BLaER1 (cell line): ENCODE results near the gene DGLUCY.
"Not testable (repeated sequence)": the region's sequence is repeated elsewhere in the genome, so short reads cannot be mapped to it uniquely, and the experiment has no call there.

Experiments
- H3K27ac ChIP-seq: shearing (Covaris generic); formaldehyde crosslinking; 2 replicates; pipeline ENCODE4 v1.8.1; 2022
- H3K27me3 ChIP-seq: shearing (Covaris generic); formaldehyde crosslinking; 2 replicates; pipeline ENCODE4 v1.8.1; 2022
- H3K36me3 ChIP-seq: shearing (Covaris generic); formaldehyde crosslinking; 2 replicates; pipeline ENCODE4 v1.8.1; 2022
- H3K4me1 ChIP-seq: shearing (Covaris generic); formaldehyde crosslinking; 2 replicates; pipeline ENCODE4 v1.8.1; 2022
- H3K4me2 ChIP-seq: shearing (Covaris generic); formaldehyde crosslinking; 2 replicates; pipeline ENCODE4 v1.8.1; 2022
- H3K4me3 ChIP-seq: shearing (Covaris generic); formaldehyde crosslinking; 2 replicates; pipeline ENCODE4 v1.8.1; 2022
- H3K9ac ChIP-seq: shearing (Covaris generic); formaldehyde crosslinking; 2 replicates; pipeline ENCODE4 v1.8.1; 2022
- H3K9me3 ChIP-seq: shearing (Covaris generic); formaldehyde crosslinking; 2 replicates; pipeline ENCODE4 v1.8.1; 2022
- H4K20me1 ChIP-seq: shearing (Covaris generic); formaldehyde crosslinking; 2 replicates; pipeline ENCODE4 v1.8.1; 2022
- Cebpa-rat ChIP-seq: shearing (Covaris generic); IDR thresholded peaks from 2 replicates; pipeline ENCODE4 v1.8.1; 2022

DGLUCY gene

DNA sequence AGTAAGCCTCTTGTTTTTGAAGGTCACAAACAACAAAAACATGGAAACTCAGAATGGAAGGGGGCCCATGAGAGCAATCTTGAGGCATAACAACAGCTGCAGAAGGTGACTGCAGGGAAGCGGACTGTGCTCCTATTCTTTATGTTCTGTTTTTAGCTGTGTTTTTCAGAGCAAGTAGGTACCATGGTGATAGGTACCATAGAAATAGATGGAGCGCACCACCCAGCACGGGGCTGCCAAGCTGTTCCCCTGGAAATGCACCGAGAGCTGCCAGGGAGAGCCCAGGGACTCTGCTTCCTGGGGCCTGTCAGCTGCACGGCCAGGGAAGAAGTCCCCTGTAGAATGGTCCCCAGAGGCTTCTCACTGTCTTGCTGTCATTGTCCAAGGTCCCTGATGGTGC, 32.8 kb downstream of the DGLUCY start:
- H3K9me3 ChIP-seq: no peaks in the 10 kb centered on the region
- TF ChIP-seq Cebpa-rat: no peak
- no peak overlapping the region for H3K27ac ChIP-seq
- H3K4me2 ChIP-seq: no peak overlapping the region
- no peaks in the 10 kb centered on the region for H3K27me3 ChIP-seq
- H3K4me1 ChIP-seq: peaks cover 25% of the 10 kb centered on the region
- H3K9ac ChIP-seq: no peak overlapping the region
- peaks cover 10% of the 10 kb centered on the region; the same call in 1 of the 2 replicates for H4K20me1 ChIP-seq
- H3K36me3 ChIP-seq: peaks cover 91% of the 10 kb centered on the region
- H3K4me3 ChIP-seq: no peak overlapping the region

DNA sequence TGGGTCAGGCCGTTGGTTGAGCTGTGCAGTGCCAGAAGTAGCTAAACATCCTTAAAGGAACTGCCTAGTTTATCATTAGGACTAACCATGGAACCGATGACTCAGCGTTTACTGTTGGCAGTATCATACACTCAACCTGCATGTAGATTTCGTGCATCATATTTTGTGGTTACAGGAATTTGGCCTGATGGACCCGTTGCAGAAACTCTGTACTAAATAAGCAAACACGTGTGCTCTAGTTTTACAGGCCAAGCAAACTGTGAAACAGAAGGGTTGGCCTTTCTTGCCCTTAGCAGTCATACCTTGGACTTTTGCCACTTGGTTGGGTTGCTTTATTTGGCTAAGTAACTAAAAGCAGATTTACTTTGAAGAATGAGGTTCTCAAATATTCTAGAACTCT, 35.6 kb downstream of the DGLUCY start:
- Histone ChIP-seq H3K4me1 (peaks cover 39% of the 10 kb centered on the region), H3K27ac (no peak overlapping the region), H3K4me2 (no peak overlapping the region), H3K36me3 (peaks cover 82% of the 10 kb centered on the region), H3K4me3 (no peak overlapping the region), H3K9me3 (no peaks in the 10 kb centered on the region), H3K27me3 (no peaks in the 10 kb centered on the region), H4K20me1 (peaks cover 35% of the 10 kb centered on the region), H3K9ac (no peak overlapping the region)
- TF ChIP-seq Cebpa-rat: no peak

DNA sequence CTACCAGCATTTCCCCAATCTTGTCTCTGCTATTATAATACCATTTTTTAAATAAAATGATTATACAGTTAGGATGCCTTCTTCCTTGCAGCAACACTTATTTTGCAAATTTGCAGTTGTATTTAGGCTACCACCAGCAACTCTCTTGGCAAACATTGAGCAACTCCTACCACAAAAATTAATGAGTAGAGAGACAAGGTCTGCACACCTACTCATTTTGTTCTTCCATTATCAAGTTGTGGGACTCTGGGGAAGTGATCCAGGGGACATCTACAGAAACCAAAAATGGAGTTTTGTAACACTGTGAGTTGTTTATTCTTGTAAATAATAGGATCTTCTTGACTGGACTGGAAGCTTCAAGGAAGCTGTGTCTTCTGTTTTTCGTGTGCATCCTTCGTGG, 38.6 kb downstream of the DGLUCY start:
- H3K4me3 ChIP-seq: no peak overlapping the region
- no peaks in the 10 kb centered on the region for H3K9me3 ChIP-seq
- no peaks in the 10 kb centered on the region for H3K27me3 ChIP-seq
- H3K36me3 ChIP-seq: peaks cover 66% of the 10 kb centered on the region
- no peak for TF ChIP-seq Cebpa-rat
- H3K27ac ChIP-seq: no peak overlapping the region
- peaks cover 35% of the 10 kb centered on the region for H3K4me1 ChIP-seq
- H4K20me1 ChIP-seq: peaks cover 42% of the 10 kb centered on the region
- no peak overlapping the region for H3K9ac ChIP-seq
- peak overlapping the region; percentile 49 for H3K4me2 ChIP-seq

DNA sequence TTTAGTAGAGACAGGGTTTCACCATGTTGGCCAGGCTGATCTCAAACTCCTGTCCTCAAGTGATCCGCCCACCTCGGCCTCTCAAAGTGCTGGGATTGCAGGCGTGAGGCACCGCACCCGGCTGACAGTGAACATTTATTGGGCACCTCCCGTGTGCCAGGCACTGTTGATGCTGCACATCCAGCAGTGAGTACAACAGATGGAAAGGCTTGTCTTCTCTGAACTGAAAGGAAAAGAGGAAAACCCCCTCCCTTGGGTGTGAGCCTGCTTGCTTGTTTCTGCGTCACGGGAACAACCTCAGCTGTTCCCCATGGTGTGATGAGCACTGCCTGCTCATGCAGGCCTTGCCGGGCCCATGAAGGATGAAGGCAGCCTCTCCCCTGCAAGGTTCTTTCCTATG, 39.5 kb downstream of the DGLUCY start:
- Histone ChIP-seq H3K4me1 (peaks cover 35% of the 10 kb centered on the region), H3K9ac (no peak overlapping the region), H4K20me1 (peaks cover 42% of the 10 kb centered on the region)

DNA sequence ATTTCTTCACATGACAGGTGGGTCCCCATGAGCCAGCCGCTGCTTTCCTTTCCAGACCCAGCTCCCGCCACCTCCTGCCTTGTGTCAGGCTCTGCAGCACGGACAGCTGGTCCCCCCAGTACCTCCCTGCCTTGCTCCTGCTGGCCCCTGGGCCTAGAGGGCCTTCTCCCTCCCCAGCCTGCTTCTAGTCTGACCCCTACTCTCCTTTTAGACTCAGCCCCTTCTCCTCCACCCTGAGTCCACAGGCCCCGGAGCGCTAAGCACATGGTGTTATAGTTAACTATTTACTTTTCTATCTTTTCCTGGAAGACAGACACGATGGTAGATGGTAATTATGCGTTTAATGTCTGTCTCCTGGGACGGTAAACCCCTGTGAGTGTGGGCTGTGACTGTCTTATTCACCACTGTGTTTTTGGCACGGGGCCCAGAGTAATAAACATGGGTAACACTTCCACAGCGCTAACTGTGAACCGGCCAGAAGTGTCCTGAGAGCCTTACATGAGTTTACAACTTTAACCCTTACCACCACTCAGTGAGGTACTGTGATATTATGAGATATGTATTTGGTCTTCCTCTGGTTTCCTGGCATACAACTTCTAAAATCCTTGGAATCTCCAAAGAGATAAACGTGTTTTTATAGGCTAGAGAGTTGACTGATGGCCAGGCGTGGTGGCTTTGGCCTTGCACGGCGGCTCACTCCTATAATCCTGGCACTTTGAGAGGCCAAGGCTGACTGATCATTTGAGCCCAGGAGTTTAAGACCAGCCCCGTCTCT, 41.2 kb downstream of the DGLUCY start:
- TF ChIP-seq Cebpa-rat: no peak

More for the DNA sequence above, 39.5 kb downstream of the DGLUCY start:
- Histone ChIP-seq H3K9me3 (no peaks in the 10 kb centered on the region), H3K4me3 (no peak overlapping the region), H3K27ac (no peak overlapping the region), H3K27me3 (no peaks in the 10 kb centered on the region), H3K4me2 (peak overlapping the region; percentile 49), H3K36me3 (peaks cover 66% of the 10 kb centered on the region)
- no peak for TF ChIP-seq Cebpa-rat

DNA sequence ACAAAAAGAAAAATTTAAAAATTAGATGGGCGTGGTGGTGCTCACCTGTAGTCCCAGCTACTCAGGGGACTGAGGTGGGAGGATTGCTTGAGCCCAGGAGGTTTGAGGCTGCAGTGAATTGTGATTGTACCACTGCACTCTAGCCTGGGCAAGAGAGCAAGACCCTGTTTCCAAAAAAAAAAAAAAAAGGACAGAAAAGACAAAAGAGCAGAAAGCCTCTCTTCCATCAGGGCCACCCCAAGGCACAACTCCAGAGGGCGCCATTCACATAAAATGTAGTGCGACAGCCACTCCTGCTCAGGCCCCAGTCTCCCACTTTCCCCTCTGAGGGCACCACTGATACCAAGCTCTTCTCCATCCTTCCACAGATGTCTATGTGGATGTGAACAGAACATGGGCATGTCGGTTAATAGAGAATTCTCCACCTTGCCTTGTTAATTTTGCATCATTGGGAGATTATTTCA, 41.8 kb downstream of the DGLUCY start:
- H3K9ac ChIP-seq: no peak overlapping the region
- H3K9me3 ChIP-seq: no peaks in the 10 kb centered on the region
- H3K4me3 ChIP-seq: no peak overlapping the region
- H3K4me1 ChIP-seq: peaks cover 40% of the 10 kb centered on the region
- peak overlapping the region; percentile 67; the same call in 1 of the 2 replicates for H3K4me2 ChIP-seq
- H3K36me3 ChIP-seq: peaks cover 68% of the 10 kb centered on the region
- no peak overlapping the region for H3K27ac ChIP-seq
- no peak for TF ChIP-seq Cebpa-rat
- no peaks in the 10 kb centered on the region for H3K27me3 ChIP-seq
- peaks cover 42% of the 10 kb centered on the region for H4K20me1 ChIP-seq

More for the DNA sequence above, 41.2 kb downstream of the DGLUCY start:
- H3K27ac ChIP-seq: no peak overlapping the region
- no peak overlapping the region for H3K4me3 ChIP-seq
- peaks cover 42% of the 10 kb centered on the region for H4K20me1 ChIP-seq
- H3K36me3 ChIP-seq: peaks cover 66% of the 10 kb centered on the region
- no peaks in the 10 kb centered on the region for H3K27me3 ChIP-seq
- peak overlapping the region; percentile 67 for H3K4me2 ChIP-seq
- H3K4me1 ChIP-seq: peaks cover 35% of the 10 kb centered on the region
- H3K9ac ChIP-seq: no peak overlapping the region
- H3K9me3 ChIP-seq: no peaks in the 10 kb centered on the region

DNA sequence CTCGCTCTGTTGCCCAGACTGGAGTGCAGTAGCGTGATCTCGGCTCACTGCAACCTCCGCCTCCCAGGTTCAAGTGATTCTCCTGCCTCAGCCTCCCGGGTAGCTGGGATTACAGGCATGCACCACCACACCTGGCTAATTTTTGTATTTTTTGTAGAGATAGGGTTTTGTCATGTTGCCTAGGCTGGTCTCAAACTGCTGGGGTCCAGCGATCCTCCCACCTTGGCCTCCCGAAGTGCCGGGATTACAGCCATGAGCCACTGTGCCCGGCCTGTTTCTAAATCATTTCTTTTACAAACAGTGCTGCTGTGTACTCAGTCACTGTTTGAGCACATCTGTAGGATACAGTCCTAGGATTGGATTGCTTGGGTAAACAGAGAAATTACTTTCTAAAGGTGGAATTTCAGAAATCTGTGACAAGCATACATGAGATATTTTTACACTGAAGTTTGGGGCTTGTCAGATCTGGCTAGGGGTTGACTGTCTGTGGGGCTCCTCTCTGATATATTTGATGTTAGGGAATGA, 42.3 kb downstream of the DGLUCY start:
- not testable (repeated sequence) for H3K27me3 ChIP-seq, H3K9ac ChIP-seq, H3K4me2 ChIP-seq, H3K9me3 ChIP-seq, H3K4me3 ChIP-seq, H3K27ac ChIP-seq
- Histone ChIP-seq H3K36me3 (peaks cover 68% of the 10 kb centered on the region), H4K20me1 (peaks cover 42% of the 10 kb centered on the region), H3K4me1 (peaks cover 42% of the 10 kb centered on the region)

DNA sequence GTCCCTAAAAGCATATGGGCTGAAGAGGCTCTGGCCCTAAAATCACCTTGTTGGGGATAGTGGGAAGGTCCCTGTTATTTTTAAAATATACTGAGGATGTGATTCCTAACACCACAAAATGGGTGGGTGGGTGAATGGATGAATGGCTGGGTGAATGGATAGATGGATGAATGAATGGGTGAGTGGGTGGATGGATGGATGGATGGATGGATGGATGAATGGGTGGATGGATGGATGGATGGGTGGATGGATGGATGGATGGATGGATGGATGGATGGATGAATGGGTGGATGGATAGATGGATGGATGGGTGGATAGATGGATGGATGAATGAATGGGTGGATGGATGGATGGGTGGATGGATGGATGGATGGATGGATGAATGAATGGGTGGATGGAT, 43.0 kb downstream of the DGLUCY start:
- not testable (repeated sequence) for H3K4me3 ChIP-seq, H3K9ac ChIP-seq, H3K27ac ChIP-seq, H3K4me2 ChIP-seq, H3K27me3 ChIP-seq, H3K9me3 ChIP-seq
- Histone ChIP-seq H4K20me1 (peaks cover 41% of the 10 kb centered on the region), H3K4me1 (peaks cover 42% of the 10 kb centered on the region), H3K36me3 (peaks cover 71% of the 10 kb centered on the region)

DNA sequence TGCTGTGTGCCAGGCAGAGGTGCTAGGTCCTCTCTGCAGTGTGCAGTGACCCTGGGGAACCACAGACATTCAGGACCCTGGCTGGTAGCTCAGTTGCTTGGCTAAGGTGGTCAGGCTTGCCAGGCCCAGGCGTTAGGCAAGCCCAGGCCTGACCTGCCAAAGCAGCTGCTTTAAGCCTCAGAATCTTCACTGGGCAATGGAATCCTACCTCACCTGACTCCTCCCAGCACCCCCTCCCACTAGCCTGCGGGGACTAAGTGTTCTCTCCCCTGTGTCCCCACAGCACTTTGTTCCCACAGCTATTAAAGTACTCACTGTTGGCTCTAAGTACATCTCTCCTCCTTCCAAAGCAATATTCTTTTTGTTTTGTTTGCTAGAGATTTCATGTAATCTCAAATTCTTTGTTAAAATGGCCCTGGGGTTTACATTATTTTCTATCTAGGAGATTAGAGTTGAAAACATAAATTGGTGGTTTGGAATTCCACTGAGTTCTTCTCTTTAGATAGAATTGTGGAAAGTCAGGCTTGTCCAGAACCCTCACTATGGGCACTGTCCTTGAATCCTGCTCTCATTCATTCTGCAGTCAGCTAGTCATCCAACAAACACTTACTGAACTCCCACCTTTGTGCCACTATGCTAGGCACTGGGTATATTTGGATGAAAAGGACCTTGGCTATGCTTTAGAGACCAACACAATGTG, 44.4 kb downstream of the DGLUCY start:
- peaks cover 28% of the 10 kb centered on the region for H4K20me1 ChIP-seq
- no peak for TF ChIP-seq Cebpa-rat
- H3K4me3 ChIP-seq: no peak overlapping the region
- H3K4me1 ChIP-seq: peaks cover 29% of the 10 kb centered on the region
- H3K9me3 ChIP-seq: no peaks in the 10 kb centered on the region
- H3K36me3 ChIP-seq: peaks cover 78% of the 10 kb centered on the region
- no peaks in the 10 kb centered on the region for H3K27me3 ChIP-seq
- no peak overlapping the region for H3K4me2 ChIP-seq
- H3K9ac ChIP-seq: no peak overlapping the region
- no peak overlapping the region for H3K27ac ChIP-seq

DNA sequence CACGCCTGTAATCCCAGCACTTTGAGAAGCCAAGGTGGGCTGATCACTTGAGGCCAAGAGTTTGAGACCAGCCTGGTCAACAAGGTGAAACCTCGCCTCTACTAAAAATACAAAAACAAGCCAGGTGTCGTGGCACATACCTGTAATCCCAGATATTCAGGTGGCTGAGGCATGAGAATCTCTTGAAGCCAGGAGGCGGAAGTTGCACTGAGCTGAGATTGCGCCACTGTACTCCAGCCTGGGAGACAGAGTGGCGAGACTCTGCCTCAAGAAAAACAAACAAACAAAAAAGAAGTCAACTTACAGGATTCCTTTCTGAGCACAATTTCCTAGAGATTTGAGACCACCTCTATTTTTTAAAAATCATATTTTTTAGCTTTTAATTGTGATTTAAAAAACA, 45.3 kb downstream of the DGLUCY start:
- Histone ChIP-seq H3K9me3 (no peaks in the 10 kb centered on the region), H3K9ac (no peak overlapping the region), H3K4me2 (no peak overlapping the region), H3K27ac (no peak overlapping the region), H3K27me3 (no peaks in the 10 kb centered on the region), H3K4me1 (peaks cover 20% of the 10 kb centered on the region), H4K20me1 (peaks cover 18% of the 10 kb centered on the region), H3K36me3 (peaks cover 83% of the 10 kb centered on the region), H3K4me3 (no peak overlapping the region)
- TF ChIP-seq Cebpa-rat: no peak
